B cell (primary cell): ENCODE measurements around the gene P4HA1.

ENCODE experiments used
- EZH2 ChIP-seq: IDR thresholded peaks from 2 replicates; pipeline ENCODE4 v1.6.1; 2012; ENCODE audit warnings: borderline replicate concordance, low read depth, mild to moderate bottlenecking, moderate library complexity, low read length; ENCODE audit not compliant: insufficient read depth, poor library complexity, severe bottlenecking
- TF ChIP-seq, protein P1 (sequence below): fragments of 200-600 bp; IDR thresholded peaks from one replicate; pipeline ENCODE4 v1.8.0; 2022; ENCODE audit warnings: antibody characterized with exemption, mild to moderate bottlenecking

GRCh38 chr10:73032536-73032935 is 64.1 kb downstream of the P4HA1 start:
- TF ChIP-seq, protein P1, sequence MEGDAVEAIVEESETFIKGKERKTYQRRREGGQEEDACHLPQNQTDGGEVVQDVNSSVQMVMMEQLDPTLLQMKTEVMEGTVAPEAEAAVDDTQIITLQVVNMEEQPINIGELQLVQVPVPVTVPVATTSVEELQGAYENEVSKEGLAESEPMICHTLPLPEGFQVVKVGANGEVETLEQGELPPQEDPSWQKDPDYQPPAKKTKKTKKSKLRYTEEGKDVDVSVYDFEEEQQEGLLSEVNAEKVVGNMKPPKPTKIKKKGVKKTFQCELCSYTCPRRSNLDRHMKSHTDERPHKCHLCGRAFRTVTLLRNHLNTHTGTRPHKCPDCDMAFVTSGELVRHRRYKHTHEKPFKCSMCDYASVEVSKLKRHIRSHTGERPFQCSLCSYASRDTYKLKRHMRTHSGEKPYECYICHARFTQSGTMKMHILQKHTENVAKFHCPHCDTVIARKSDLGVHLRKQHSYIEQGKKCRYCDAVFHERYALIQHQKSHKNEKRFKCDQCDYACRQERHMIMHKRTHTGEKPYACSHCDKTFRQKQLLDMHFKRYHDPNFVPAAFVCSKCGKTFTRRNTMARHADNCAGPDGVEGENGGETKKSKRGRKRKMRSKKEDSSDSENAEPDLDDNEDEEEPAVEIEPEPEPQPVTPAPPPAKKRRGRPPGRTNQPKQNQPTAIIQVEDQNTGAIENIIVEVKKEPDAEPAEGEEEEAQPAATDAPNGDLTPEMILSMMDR: no peak
- TF ChIP-seq EZH2: no peak
